ENCODE data around the gene MUSK. TPM values are rescaled to one million over a fixed set of nuclear protein-coding genes. Genes with fewer than 3 reads are reported as not detected.

The MUSK gene
- total RNA-seq, 1 donor from 2014 or later: not detected

- intact Hi-C loops (cut with micrococcal nuclease): no loop called here
These were observed 140.0 kb downstream of the MUSK start for GRCh38 chr9:110808599-110808980.

GRCh38 chr9:110809038-110809595 is 140.5 kb downstream of the MUSK start:
- intact Hi-C loops (cut with micrococcal nuclease): no loop called here

GRCh38 chr9:110810262-110810976 is 141.8 kb downstream of the MUSK start:
- intact Hi-C loops (cut with micrococcal nuclease): no loop called here

- intact Hi-C loops (cut with micrococcal nuclease): no loop called here
These were observed 144.3 kb downstream of the MUSK start for GRCh38 chr9:110812886-110813285.

GRCh38 chr9:110814159-110814558 is 145.6 kb downstream of the MUSK start:
- intact Hi-C loops (cut with micrococcal nuclease): no loop called here

- intact Hi-C loops (cut with micrococcal nuclease): no loop called here
These were observed 146.8 kb downstream of the MUSK start for GRCh38 chr9:110815361-110815760.

- intact Hi-C loops (cut with micrococcal nuclease): loop anchor here (10.0 kb wide), 1 partner anchor 64 kb away; no protein-coding TSS in a partner anchor
These were observed 151.8 kb downstream of the MUSK start for GRCh38 chr9:110820381-110820780.

- intact Hi-C loops (cut with micrococcal nuclease): loop anchor here (10.0 kb wide), 1 partner anchor 64 kb away; no protein-coding TSS in a partner anchor
These were observed 152.5 kb downstream of the MUSK start for GRCh38 chr9:110821064-110821463.

GRCh38 chr9:110825129-110825528 is 156.5 kb downstream of the MUSK start:
- intact Hi-C loops (cut with micrococcal nuclease): loop anchor here (10.0 kb wide), 1 partner anchor 60 kb away; no protein-coding TSS in a partner anchor

- intact Hi-C loops (cut with micrococcal nuclease): loop anchor here (10.0 kb wide), 1 partner anchor 59 kb away; no protein-coding TSS in a partner anchor
These were observed 157.4 kb downstream of the MUSK start for GRCh38 chr9:110825950-110826349.

GRCh38 chr9:110826400-110826799 is 157.8 kb downstream of the MUSK start:
- intact Hi-C loops (cut with micrococcal nuclease): loop anchor here (10.0 kb wide), 1 partner anchor 58 kb away; no protein-coding TSS in a partner anchor

GRCh38 chr9:110828264-110828663 is 159.7 kb downstream of the MUSK start:
- intact Hi-C loops (cut with micrococcal nuclease): loop anchor here (10.0 kb wide), 1 partner anchor 57 kb away; no protein-coding TSS in a partner anchor

GRCh38 chr9:110830495-110830894 is 161.9 kb downstream of the MUSK start:
- intact Hi-C loops (cut with micrococcal nuclease): no loop called here

- intact Hi-C loops (cut with micrococcal nuclease): no loop called here
These were observed 164.3 kb downstream of the MUSK start for GRCh38 chr9:110832926-110833325.

- intact Hi-C loops (cut with micrococcal nuclease): no loop called here
These were observed 166.8 kb downstream of the MUSK start for GRCh38 chr9:110835404-110835803.

GRCh38 chr9:110835859-110836271 is 167.3 kb downstream of the MUSK start:
- intact Hi-C loops (cut with micrococcal nuclease): no loop called here

- intact Hi-C loops (cut with micrococcal nuclease): no loop called here
These were observed 168.9 kb downstream of the MUSK start for GRCh38 chr9:110837401-110838005.

- intact Hi-C loops (cut with micrococcal nuclease): no loop called here
These were observed 173.6 kb downstream of the MUSK start for GRCh38 chr9:110842169-110842568.

GRCh38 chr9:110842986-110843385 is 174.4 kb downstream of the MUSK start:
- intact Hi-C loops (cut with micrococcal nuclease): no loop called here

GRCh38 chr9:110844121-110844520 is 175.5 kb downstream of the MUSK start:
- intact Hi-C loops (cut with micrococcal nuclease): no loop called here

- intact Hi-C loops (cut with micrococcal nuclease): no loop called here
These were observed 177.6 kb downstream of the MUSK start for GRCh38 chr9:110846215-110846614.

- intact Hi-C loops (cut with micrococcal nuclease): no loop called here
These were observed 179.1 kb downstream of the MUSK start for GRCh38 chr9:110847671-110848070.
